Mesendoderm (in vitro differentiated cells): Measurements from ENCODE around the gene SPINDOC.
A peak's percentile ranks its signal among the peaks of the same experiment; 100 is the strongest.

Source experiments
- DNase-seq: peaks from one replicate; pipeline ENCODE4 v3.0.0; 2013
- H2AK5ac ChIP-seq: 2 replicates; pipeline ENCODE4 v1.6.1; 2013; ENCODE audit warnings: low read length, inconsistent platforms
- H2BK120ac ChIP-seq: 2 replicates; pipeline ENCODE4 v1.6.1; 2013; ENCODE audit warnings: low read depth, mild to moderate bottlenecking, low read length, moderate library complexity, mixed read lengths
- H2BK15ac ChIP-seq: replicated peaks from 2 replicates; pipeline ENCODE4 v1.6.1; 2013; ENCODE audit warnings: low read depth, mild to moderate bottlenecking, moderate library complexity
- H2BK5ac ChIP-seq: 2 replicates; pipeline ENCODE4 v1.6.1; 2013; ENCODE audit warnings: low read length, inconsistent platforms
- H3K18ac ChIP-seq: 2 replicates; pipeline ENCODE4 v1.6.1; 2013; ENCODE audit warnings: mild to moderate bottlenecking, low read length, mixed read lengths
- H3K23ac ChIP-seq: one replicate; pipeline ENCODE4 v1.6.1; 2013; ENCODE audit warnings: low read length
- H3K27ac ChIP-seq: 2 replicates; pipeline ENCODE4 v1.5.1; 2013; ENCODE audit warnings: low read depth, mild to moderate bottlenecking, inconsistent platforms, low read length, moderate library complexity
- H3K27me3 ChIP-seq: 2 replicates; pipeline ENCODE4 v1.6.1; 2013; ENCODE audit warnings: low read length, control low read depth, mild to moderate bottlenecking, inconsistent platforms; ENCODE audit not compliant: insufficient read depth, poor library complexity
- H3K36me3 ChIP-seq: 2 replicates; pipeline ENCODE4 v1.6.1; 2013; ENCODE audit warnings: low read length, inconsistent platforms; ENCODE audit not compliant: control insufficient read depth, insufficient read depth
- H3K4ac ChIP-seq: one replicate; pipeline ENCODE4 v1.6.1; 2013; ENCODE audit warnings: low read depth, mild to moderate bottlenecking, low read length, moderate library complexity
- H3K4me1 ChIP-seq: 2 replicates; pipeline ENCODE4 v1.6.1; 2013; ENCODE audit warnings: low read depth, low read length, inconsistent platforms; ENCODE audit not compliant: control insufficient read depth
- H3K4me2 ChIP-seq: 2 replicates; pipeline ENCODE4 v1.6.1; 2013; ENCODE audit warnings: low read length
- H3K4me3 ChIP-seq: 2 replicates; pipeline ENCODE4 v1.5.1; 2013; ENCODE audit warnings: mild to moderate bottlenecking, low read length
- H3K56ac ChIP-seq: one replicate; pipeline ENCODE4 v1.6.1; 2013; ENCODE audit warnings: low read length
- H3K79me1 ChIP-seq: 2 replicates; pipeline ENCODE4 v1.6.1; 2013; ENCODE audit warnings: low read length, inconsistent platforms
- H3K79me2 ChIP-seq: 2 replicates; pipeline ENCODE4 v1.6.1; 2013; ENCODE audit warnings: mild to moderate bottlenecking, low read length; ENCODE audit not compliant: control insufficient read depth, insufficient read depth
- H3K9ac ChIP-seq: 2 replicates; pipeline ENCODE4 v1.6.1; 2013; ENCODE audit warnings: low read length, inconsistent platforms
- H4K5ac ChIP-seq: one replicate; pipeline ENCODE4 v1.6.1; 2013; ENCODE audit warnings: low read length
- H4K8ac ChIP-seq: one replicate; pipeline ENCODE4 v1.6.1; 2013; ENCODE audit warnings: low read depth, mild to moderate bottlenecking, control low read depth, low read length, moderate library complexity
- WGBS: extraction: QIAGEN DNeasy Blood & Tissue Kit; methylation state at CpG from one replicate; pipeline ENCODE4 v1.1.7; 2013; ENCODE audit warnings: low lambda C conversion rate, missing lambda C conversion rate; ENCODE audit not compliant: insufficient coverage; ENCODE audit errors: extremely low coverage; 5-methylcytosine and 5-hydroxymethylcytosine counted together

The SPINDOC gene

GRCh38 chr11:63867511-63867910 lies 54.3 kb downstream of the SPINDOC start:
- no peak for DNase-seq
- H3K4me2 ChIP-seq = no peak overlapping the region
- H3K56ac ChIP-seq = no peak overlapping the region
- H3K23ac ChIP-seq = no peak overlapping the region
- no peak overlapping the region for H2BK15ac ChIP-seq
- no peak overlapping the region for H4K5ac ChIP-seq
- peaks cover 21% of the 10 kb centered on the region for H3K4me1 ChIP-seq
- H2BK5ac ChIP-seq = no peak overlapping the region
- H3K4me3 ChIP-seq = no peak overlapping the region
- no peak overlapping the region for H3K4ac ChIP-seq
- H3K79me2 ChIP-seq = peaks cover 57% of the 10 kb centered on the region
- H3K27me3 ChIP-seq = no peaks in the 10 kb centered on the region
- no peaks in the 10 kb centered on the region for H3K36me3 ChIP-seq
- H2BK120ac ChIP-seq = no peak overlapping the region
- no peak overlapping the region for H3K9ac ChIP-seq
- no peak overlapping the region for H2AK5ac ChIP-seq
- no peak overlapping the region for H3K27ac ChIP-seq
- no peak overlapping the region for H4K8ac ChIP-seq
- H3K18ac ChIP-seq = no peak overlapping the region
- H3K79me1 ChIP-seq = peaks cover 37% of the 10 kb centered on the region
- no CpG with 5 or more reads among the region's 4 CpGs for WGBS

GRCh38 chr11:63868399-63869064 lies 55.3 kb downstream of the SPINDOC start:
- DNase-seq = peak; percentile 55
- Histone ChIP-seq H3K9ac (no peak overlapping the region), H3K56ac (peak overlapping the region; percentile 22), H2BK120ac (no peak overlapping the region), H3K23ac (no peak overlapping the region), H3K4ac (no peak overlapping the region), H3K27ac (no peak overlapping the region), H2BK15ac (no peak overlapping the region), H4K5ac (no peak overlapping the region), H3K4me2 (no peak overlapping the region), H3K18ac (no peak overlapping the region), H3K79me2 (peaks cover 60% of the 10 kb centered on the region), H3K36me3 (no peaks in the 10 kb centered on the region), H4K8ac (no peak overlapping the region), H2BK5ac (no peak overlapping the region), H3K27me3 (no peaks in the 10 kb centered on the region), H3K4me3 (no peak overlapping the region), H3K4me1 (peaks cover 21% of the 10 kb centered on the region), H2AK5ac (no peak overlapping the region), H3K79me1 (peaks cover 38% of the 10 kb centered on the region)
- no CpG with 5 or more reads among the region's 9 CpGs for WGBS

GRCh38 chr11:63869171-63869591 lies 55.9 kb downstream of the SPINDOC start:
- H3K79me2 ChIP-seq = peaks cover 65% of the 10 kb centered on the region
- no peaks in the 10 kb centered on the region for H3K27me3 ChIP-seq
- peaks cover 21% of the 10 kb centered on the region for H3K4me1 ChIP-seq
- no peak overlapping the region for H3K4ac ChIP-seq
- H4K5ac ChIP-seq = no peak overlapping the region
- no peak overlapping the region for H3K23ac ChIP-seq
- no peak overlapping the region for H3K56ac ChIP-seq
- no peak overlapping the region for H2BK15ac ChIP-seq
- no peak overlapping the region for H2BK5ac ChIP-seq
- no peak overlapping the region for H3K18ac ChIP-seq
- no peaks in the 10 kb centered on the region for H3K36me3 ChIP-seq
- no peak overlapping the region for H3K4me2 ChIP-seq
- no peak overlapping the region for H3K27ac ChIP-seq
- DNase-seq = no peak
- no peak overlapping the region for H4K8ac ChIP-seq
- H3K79me1 ChIP-seq = peaks cover 42% of the 10 kb centered on the region
- H2AK5ac ChIP-seq = no peak overlapping the region
- no peak overlapping the region for H2BK120ac ChIP-seq
- no CpG with 5 or more reads among the region's 7 CpGs for WGBS
- H3K4me3 ChIP-seq = no peak overlapping the region
- no peak overlapping the region for H3K9ac ChIP-seq

- Histone ChIP-seq H3K56ac (no peak overlapping the region), H3K4me3 (no peak overlapping the region), H3K79me2 (peaks cover 69% of the 10 kb centered on the region), H3K79me1 (peaks cover 45% of the 10 kb centered on the region), H3K4me1 (peaks cover 21% of the 10 kb centered on the region), H4K5ac (no peak overlapping the region), H3K36me3 (no peaks in the 10 kb centered on the region), H3K18ac (no peak overlapping the region), H3K4me2 (no peak overlapping the region), H3K27me3 (no peaks in the 10 kb centered on the region), H2AK5ac (no peak overlapping the region), H3K4ac (no peak overlapping the region), H3K23ac (no peak overlapping the region), H2BK15ac (no peak overlapping the region), H2BK120ac (no peak overlapping the region), H4K8ac (no peak overlapping the region), H3K27ac (no peak overlapping the region), H2BK5ac (no peak overlapping the region), H3K9ac (no peak overlapping the region)
- DNase-seq = no peak
- WGBS = no CpG with 5 or more reads among the region's 8 CpGs
Measured at GRCh38 chr11:63869683-63870082, 56.4 kb downstream of the SPINDOC start.

DNA sequence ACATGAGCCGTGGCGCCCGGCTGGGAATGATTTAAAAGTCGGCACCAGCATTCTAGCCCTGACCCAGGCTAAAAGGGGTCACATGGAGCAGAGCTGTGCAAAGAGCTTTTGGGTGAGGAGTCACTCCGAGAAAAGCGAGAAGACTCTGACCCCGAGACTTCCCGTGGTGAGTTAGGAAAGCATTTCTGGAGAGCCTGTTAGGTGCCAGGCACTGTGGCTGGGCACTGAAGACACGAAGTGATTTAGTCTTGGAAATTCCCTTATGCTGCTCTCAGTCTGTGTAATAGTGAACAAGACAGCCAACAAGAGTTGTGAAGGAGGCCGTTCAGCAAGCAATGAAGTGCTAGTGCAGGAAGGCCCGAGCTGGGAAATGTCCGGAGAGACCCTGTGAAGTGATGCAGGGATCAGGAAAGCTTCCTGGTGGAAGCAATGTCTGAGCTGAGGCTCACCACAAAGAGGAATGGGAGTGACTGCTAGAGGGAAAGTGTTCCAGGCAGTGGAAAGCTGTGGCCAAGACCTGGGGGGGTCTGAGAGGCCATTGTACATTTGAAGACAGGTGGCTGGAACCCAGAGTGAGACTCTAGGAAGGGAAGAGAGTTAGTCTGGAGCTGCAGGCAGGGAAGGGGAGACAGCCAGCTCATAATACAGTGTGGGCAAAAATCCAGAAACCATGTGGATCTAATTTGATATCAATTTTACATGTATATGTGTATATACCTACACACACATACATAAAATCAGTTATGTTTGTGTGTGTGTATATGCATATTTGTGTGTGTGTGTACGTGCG lies 57.3 kb downstream of the SPINDOC start:
- no CpG with 5 or more reads among the region's 14 CpGs for WGBS
- Histone ChIP-seq H2BK120ac (no peak overlapping the region), H4K8ac (no peak overlapping the region), H3K79me2 (peaks cover 67% of the 10 kb centered on the region), H3K4ac (no peak overlapping the region), H3K27ac (no peak overlapping the region), H2BK5ac (no peak overlapping the region), H3K56ac (no peak overlapping the region), H3K18ac (no peak overlapping the region), H3K9ac (no peak overlapping the region), H2AK5ac (no peak overlapping the region), H3K4me1 (peaks cover 18% of the 10 kb centered on the region), H3K4me2 (no peak overlapping the region), H3K27me3 (no peaks in the 10 kb centered on the region), H3K23ac (no peak overlapping the region), H3K4me3 (no peak overlapping the region), H4K5ac (no peak overlapping the region), H3K79me1 (peaks cover 42% of the 10 kb centered on the region), H2BK15ac (no peak overlapping the region), H3K36me3 (no peaks in the 10 kb centered on the region)
- no peak for DNase-seq
